Endothelial cell (in vitro differentiated cells): ENCODE data around the gene CLDN16. TPM values are rescaled to one million over a fixed set of nuclear protein-coding genes. Genes with fewer than 3 reads are reported as not detected.
A peak's percentile ranks its signal among the peaks of the same experiment; 100 is the strongest.

Experiments
- DNase-seq: peaks from one replicate; pipeline ENCODE4 v3.0.0; 2021; ENCODE audit warnings: low spot score
- H3K27ac Mint-ChIP-seq: one replicate; pipeline ENCODE4 v1.8.0; 2021; ENCODE audit warnings: mixed read lengths, inconsistent platforms; ENCODE audit not compliant: unreplicated experiment
- H3K27me3 Mint-ChIP-seq: one replicate; pipeline ENCODE4 v1.8.0; 2021; ENCODE audit warnings: mild to moderate bottlenecking, moderate library complexity, mixed read lengths, inconsistent platforms; ENCODE audit not compliant: unreplicated experiment
- H3K36me3 Mint-ChIP-seq: one replicate; pipeline ENCODE4 v1.8.0; 2021; ENCODE audit warnings: mild to moderate bottlenecking, low read depth, mixed read lengths, inconsistent platforms; ENCODE audit not compliant: unreplicated experiment
- H3K4me1 Mint-ChIP-seq: one replicate; pipeline ENCODE4 v1.8.0; 2021; ENCODE audit warnings: mild to moderate bottlenecking, mixed read lengths, inconsistent platforms; ENCODE audit not compliant: unreplicated experiment
- H3K4me3 Mint-ChIP-seq: one replicate; pipeline ENCODE4 v1.8.0; 2021; ENCODE audit warnings: mild to moderate bottlenecking, mixed read lengths, inconsistent platforms; ENCODE audit not compliant: unreplicated experiment
- H3K9me3 Mint-ChIP-seq: one replicate; pipeline ENCODE4 v1.8.0; 2021; ENCODE audit warnings: mixed read lengths, inconsistent platforms; ENCODE audit not compliant: unreplicated experiment
- CTCF ChIP-seq: fragments of 200-600 bp; sonication (generic); IDR thresholded peaks from one replicate; pipeline ENCODE4 v1.5.0; 2021; ENCODE audit warnings: antibody characterized with exemption; ENCODE audit not compliant: unreplicated experiment
- total RNA-seq: library from RNA; stranded (reverse); fragmentation: NEBNext Ultra II Directional; extraction: Animal tissue kit (Norgen Biotek cat#: 25700); gene quantifications from one replicate; pipeline ENCODE4 v1.2.1, GENCODE V29; 2021; ENCODE audit not compliant: unreplicated experiment

Gene CLDN16
- total RNA-seq, 1 donor from 2014 or later = not detected

- Mint-ChIP-seq H3K4me3 (peak overlapping the region; percentile 7), H3K27ac (peak overlapping the region; percentile 73), H3K27me3 (no peaks in the 10 kb centered on the region), H3K4me1 (peaks cover 31% of the 10 kb centered on the region), H3K9me3 (no peaks in the 10 kb centered on the region), H3K36me3 (no peaks in the 10 kb centered on the region)
- no peak for DNase-seq
- TF ChIP-seq CTCF = no peak
These were observed 58.8 kb downstream of the CLDN16 start for GRCh38 chr3:190446573-190447279.

GRCh38 chr3:190448256-190448655 lies 60.3 kb downstream of the CLDN16 start:
- Mint-ChIP-seq H3K4me1 (peaks cover 29% of the 10 kb centered on the region), H3K27me3 (no peaks in the 10 kb centered on the region), H3K9me3 (no peaks in the 10 kb centered on the region), H3K4me3 (no peak overlapping the region), H3K36me3 (no peaks in the 10 kb centered on the region), H3K27ac (no peak overlapping the region)
- TF ChIP-seq CTCF = no peak
- DNase-seq = no peak

- Mint-ChIP-seq H3K27ac (no peak within 1 kb of the TSS), H3K27me3 (peaks cover 2% of the 10 kb centered on the region), H3K36me3 (no peaks in the 10 kb centered on the region), H3K4me3 (no peak within 1 kb of the TSS), H3K9me3 (no peaks in the 10 kb centered on the region), H3K4me1 (peaks cover 28% of the 10 kb centered on the region)
- no peak for DNase-seq
- no peak for TF ChIP-seq CTCF
These were observed 61.8 kb downstream of the CLDN16 start, which contains the start of gene TMEM207 for GRCh38 chr3:190449801-190450200. TSS of gene TMEM207 (minus strand) at chr3:190449901. CDS start at chr3:190449809, 92 bp downstream.

GRCh38 chr3:190455828-190456227 lies 67.9 kb downstream of the CLDN16 start:
- H3K4me1 Mint-ChIP-seq = peaks cover 4% of the 10 kb centered on the region
- TF ChIP-seq CTCF = no peak
- no peak overlapping the region for H3K4me3 Mint-ChIP-seq
- no peaks in the 10 kb centered on the region for H3K9me3 Mint-ChIP-seq
- H3K36me3 Mint-ChIP-seq = no peaks in the 10 kb centered on the region
- H3K27ac Mint-ChIP-seq = no peak overlapping the region
- peaks cover 2% of the 10 kb centered on the region for H3K27me3 Mint-ChIP-seq
- DNase-seq = no peak

GRCh38 chr3:190456770-190457169 lies 68.8 kb downstream of the CLDN16 start:
- Mint-ChIP-seq H3K4me1 (no peaks in the 10 kb centered on the region), H3K36me3 (no peaks in the 10 kb centered on the region), H3K4me3 (no peak overlapping the region), H3K27me3 (peaks cover 2% of the 10 kb centered on the region), H3K9me3 (no peaks in the 10 kb centered on the region), H3K27ac (no peak overlapping the region)
- no peak for DNase-seq
- no peak for TF ChIP-seq CTCF
